ENCODE measurements around the gene RAB11FIP4.
"Not testable (repeated sequence)": the region's sequence is repeated elsewhere in the genome, so short reads cannot be mapped to it uniquely, and the experiment has no call there.

RAB11FIP4 gene

GRCh38 chr17:31391496-31391949 lies at the start of gene RAB11FIP4:
RAB11FIP4 (plus strand) TSS chr17:31391675; CDS start chr17:31391853, 178 bp downstream.
- no peak for TF ChIP-seq CTCF (IDR thresholded peaks at IDR 0.05; ENCODE audit: borderline replicate concordance, insufficient read depth, low read depth, low read length)
- no peak within 1 kb of the TSS for H3K4me3 ChIP-seq (ENCODE audit: low read depth, low read length)

- H3K4me3 ChIP-seq (ENCODE audit: low read depth, low read length), result not testable (repeated sequence)
Observed at GRCh38 chr17:31345191-31345747, 46.2 kb upstream of the RAB11FIP4 start.

- TF ChIP-seq CTCF (IDR thresholded peaks at IDR 0.05; ENCODE audit: borderline replicate concordance, insufficient read depth, low read depth, low read length), result no peak
- H3K4me3 ChIP-seq (ENCODE audit: low read depth, low read length), result no peak overlapping the region
Observed at GRCh38 chr17:31349454-31349853, 42.0 kb upstream of the RAB11FIP4 start.

GRCh38 chr17:31355935-31356334 lies 35.5 kb upstream of the RAB11FIP4 start:
- no peak overlapping the region for H3K4me3 ChIP-seq (ENCODE audit: low read depth, low read length)
- TF ChIP-seq CTCF (IDR thresholded peaks at IDR 0.05; ENCODE audit: borderline replicate concordance, insufficient read depth, low read depth, low read length), result no peak

GRCh38 chr17:31357091-31357490 lies 34.4 kb upstream of the RAB11FIP4 start:
- no peak for TF ChIP-seq CTCF (IDR thresholded peaks at IDR 0.05; ENCODE audit: borderline replicate concordance, insufficient read depth, low read depth, low read length)
- H3K4me3 ChIP-seq (ENCODE audit: low read depth, low read length), result no peak overlapping the region

- no peak overlapping the region for H3K4me3 ChIP-seq (ENCODE audit: low read depth, low read length)
- TF ChIP-seq CTCF (IDR thresholded peaks at IDR 0.05; ENCODE audit: borderline replicate concordance, insufficient read depth, low read depth, low read length), result no peak
Observed at GRCh38 chr17:31357839-31358394, 33.6 kb upstream of the RAB11FIP4 start.

- no peak overlapping the region for H3K4me3 ChIP-seq (ENCODE audit: low read depth, low read length)
- no peak for TF ChIP-seq CTCF (IDR thresholded peaks at IDR 0.05; ENCODE audit: borderline replicate concordance, insufficient read depth, low read depth, low read length)
Observed at GRCh38 chr17:31364012-31364411, 27.5 kb upstream of the RAB11FIP4 start.

Measured in GM12875 (cell line).